T-cell (primary cell): ENCODE results near the gene LRIT1. TPM values are rescaled to one million over a fixed set of nuclear protein-coding genes. Genes with fewer than 3 reads are reported as not detected.

Experiments
- ATAC-seq, 4 experiments: fragments of 200-7000 bp in 3 of 4; fragments of 150-1000 bp in 1 of 4; cut with Tn5 transposase; replicated peaks in 1 of 4; 1 replicate in 3 of 4; 2 replicates in 1 of 4; pipeline ENCODE4 v1.10.0; 2021; ENCODE audit warnings: moderate library complexity in 3 of 4, mild to moderate bottlenecking in 2 of 4, moderate number of reproducible peaks in 1 of 4
- CTCF ChIA-PET, 2 donors: fragments of 300-600 bp; sonication (Branson Sonifier 250); formaldehyde crosslinking; loops; one replicate each; lab custom pipeline; 2022; ENCODE audit warnings: antibody characterized with exemption in 2 of 2; lab: Charles Lee
- POLR2A ChIA-PET, 2 donors: fragments of 300-600 bp; sonication (Branson Sonifier 250); formaldehyde crosslinking; loops; one replicate each; lab custom pipeline; 2022; ENCODE audit warnings: antibody characterized with exemption in 2 of 2; lab: Charles Lee
- DNase-seq, 35 experiments: peaks; one replicate each; pipeline versions ENCODE4 v3.0.0 to v3.0.0-alpha.2; 2013 to 2023
- H3K27ac ChIP-seq: one replicate; pipeline ENCODE4 v1.5.1; 2013; ENCODE audit warnings: low read length
- H3K27me3 ChIP-seq, 2 experiments: replicated peaks in 1 of 2; 1 replicate in 1 of 2; 2 replicates in 1 of 2; pipeline versions ENCODE4 v1.6.1 to v1.7.0; 2013; ENCODE audit warnings: low read length in 1 of 2, mixed read lengths in 1 of 2; ENCODE audit not compliant: control insufficient read depth in 2 of 2, insufficient read depth in 2 of 2; ENCODE audit errors: extremely low read depth in 1 of 2
- H3K36me3 ChIP-seq, 2 donors: 1 replicate in 1 of 2; 2 replicates in 1 of 2; pipeline versions ENCODE4 v1.6.1 to v1.7.0; 2013; ENCODE audit warnings: low read length in 1 of 2; ENCODE audit not compliant: control insufficient read depth in 2 of 2, insufficient read depth in 1 of 2; ENCODE audit errors: extremely low read depth in 1 of 2
- H3K4me1 ChIP-seq, 2 experiments: 1 replicate in 1 of 2; 2 replicates in 1 of 2; pipeline versions ENCODE4 v1.6.1 to v1.7.0; 2013; ENCODE audit warnings: low read length in 2 of 2, mixed read lengths in 1 of 2; ENCODE audit not compliant: insufficient read depth in 2 of 2, control insufficient read depth in 1 of 2; ENCODE audit errors: extremely low read depth in 1 of 2
- H3K4me3 ChIP-seq, 2 donors: 1 replicate in 1 of 2; 2 replicates in 1 of 2; pipeline versions ENCODE4 v1.5.1 to v1.7.0; 2013; ENCODE audit warnings: mild to moderate bottlenecking in 2 of 2, low read length in 1 of 2, moderate library complexity in 1 of 2; ENCODE audit not compliant: control insufficient read depth in 1 of 2; ENCODE audit errors: extremely low read depth in 1 of 2
- H3K9me3 ChIP-seq: 2 replicates; pipeline ENCODE4 v1.7.0; 2013
- H3K27ac Mint-ChIP-seq, 2 donors: one replicate each; pipeline ENCODE4 v1.8.0; 2020 to 2021; ENCODE audit warnings: mild to moderate bottlenecking in 2 of 2, mixed read lengths in 2 of 2
- H3K27me3 Mint-ChIP-seq, 2 donors: one replicate each; pipeline ENCODE4 v1.8.0; 2021 to 2022; ENCODE audit warnings: mixed read lengths in 2 of 2
- H3K36me3 Mint-ChIP-seq: one replicate; pipeline ENCODE4 v1.8.0; 2021; ENCODE audit warnings: mixed read lengths
- H3K4me1 Mint-ChIP-seq, 3 donors: one replicate each; pipeline ENCODE4 v1.8.0; 2020 to 2022; ENCODE audit warnings: mixed read lengths in 3 of 3, mild to moderate bottlenecking in 1 of 3
- H3K4me3 Mint-ChIP-seq, 3 donors: one replicate each; pipeline ENCODE4 v1.8.0; 2020 to 2022; ENCODE audit warnings: mild to moderate bottlenecking in 3 of 3, mixed read lengths in 3 of 3, moderate library complexity in 3 of 3
- H3K9me3 Mint-ChIP-seq, 3 donors: one replicate each; pipeline ENCODE4 v1.8.0; 2020 to 2022; ENCODE audit warnings: mixed read lengths in 3 of 3
- WGBS: methylation state at CpG from one replicate; pipeline ENCODE4 v1.1.5; 2013; ENCODE audit warnings: missing lambda C conversion rate; ENCODE audit not compliant: insufficient coverage; 5-methylcytosine and 5-hydroxymethylcytosine counted together
- total RNA-seq, 35 experiments: library from RNA in 6 of 35; stranded (reverse) in 6 of 35; fragments of 120-200 nt in 1 of 35; gene quantifications; one replicate each; pipeline versions ENCODE4 v1.2.1 to v1.2.4 and lab custom pipeline; 2013 to 2026

LRIT1 gene
- total RNA-seq, 5 donors from 2014 or later (not counting 1 experiment from before 2014, with no cell fraction given) = not detected

DNA sequence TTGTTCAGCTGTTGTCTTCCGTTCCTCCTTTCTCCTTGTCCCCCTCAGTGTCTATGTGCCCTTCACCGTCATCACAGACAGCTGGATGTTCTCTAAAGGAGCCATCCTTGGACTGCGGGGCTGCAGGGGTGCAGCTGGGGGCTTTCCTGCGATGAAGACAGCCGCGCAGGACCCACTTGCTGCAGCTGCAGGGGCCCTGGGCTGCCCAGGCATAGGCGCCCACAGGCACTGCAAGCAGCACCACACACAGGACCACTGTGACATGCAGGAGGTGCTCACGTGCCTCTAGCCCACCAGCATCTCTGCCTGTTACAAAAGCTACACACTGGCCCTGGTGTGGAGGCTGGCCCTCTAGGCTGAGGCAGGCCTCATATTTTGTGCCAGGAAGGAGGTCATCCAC, 19.4 kb downstream of the LRIT1 start:
- no peak for DNase-seq
- CTCF ChIA-PET = no interaction called here
- no peaks in the 10 kb centered on the region for H3K36me3 ChIP-seq
- H3K27ac ChIP-seq = no peak overlapping the region
- H3K9me3 ChIP-seq = no peaks in the 10 kb centered on the region
- Mint-ChIP-seq H3K27me3 (peaks cover 22 to 33% of the 10 kb centered on the region in 2 donors), H3K4me3 (no peak overlapping the region), H3K9me3 (peaks cover 0 to 6% (median 4%) of the 10 kb centered on the region in 3 donors), H3K4me1 (no peaks in the 10 kb centered on the region), H3K36me3 (no peaks in the 10 kb centered on the region), H3K27ac (no peak overlapping the region)
- H3K4me3 ChIP-seq = no peak overlapping the region
- peaks cover 0 to 22% of the 10 kb centered on the region in 2 experiments for H3K27me3 ChIP-seq
- 79% methylated on average over 7 of the region's 8 CpGs for WGBS
- POLR2A ChIA-PET = no interaction called here
- H3K4me1 ChIP-seq = no peaks in the 10 kb centered on the region
- no peak for ATAC-seq

DNA sequence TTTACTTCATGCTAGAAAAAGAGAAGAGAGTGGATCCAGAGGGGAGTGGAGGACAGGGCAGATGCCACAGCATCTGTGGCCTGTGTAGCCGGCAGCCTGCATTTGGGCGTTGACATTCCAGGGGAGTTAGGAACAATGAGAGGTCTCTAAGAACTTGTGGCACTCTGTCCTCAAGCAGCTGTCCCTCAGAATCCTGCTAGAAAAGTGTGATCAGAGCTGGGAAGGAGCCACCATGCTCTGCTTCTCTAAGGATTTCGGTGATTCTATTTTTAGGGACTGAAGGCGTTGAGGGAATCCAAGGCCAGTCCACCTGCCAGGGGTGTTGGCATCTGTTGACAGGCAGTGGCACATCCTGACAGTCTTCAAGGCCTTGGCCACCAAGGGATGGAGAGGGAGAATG, 23.6 kb downstream of the LRIT1 start:
- Histone ChIP-seq H3K27ac (no peak overlapping the region), H3K4me1 (no peaks in the 10 kb centered on the region), H3K27me3 (peaks cover 0 to 13% of the 10 kb centered on the region in 2 experiments), H3K4me3 (no peak overlapping the region), H3K9me3 (no peaks in the 10 kb centered on the region), H3K36me3 (no peaks in the 10 kb centered on the region)
- Mint-ChIP-seq H3K27me3 (peaks cover 12 to 18% of the 10 kb centered on the region in 2 donors), H3K9me3 (peaks cover 0 to 6% (median 4%) of the 10 kb centered on the region in 3 donors), H3K4me1 (no peaks in the 10 kb centered on the region), H3K4me3 (no peak overlapping the region), H3K36me3 (no peaks in the 10 kb centered on the region), H3K27ac (no peak overlapping the region)
- CTCF ChIA-PET = interaction anchor here in 1 of 2 donors (0.5 kb wide), 1 partner anchor 25 kb away, joined by 3 read pairs; no protein-coding TSS in a partner anchor
- 98% methylated on average over 4 of the region's 4 CpGs for WGBS
- ATAC-seq (no peak), DNase-seq (peak in 1 of 35 experiments; percentile 17)
- POLR2A ChIA-PET = no interaction called here

DNA sequence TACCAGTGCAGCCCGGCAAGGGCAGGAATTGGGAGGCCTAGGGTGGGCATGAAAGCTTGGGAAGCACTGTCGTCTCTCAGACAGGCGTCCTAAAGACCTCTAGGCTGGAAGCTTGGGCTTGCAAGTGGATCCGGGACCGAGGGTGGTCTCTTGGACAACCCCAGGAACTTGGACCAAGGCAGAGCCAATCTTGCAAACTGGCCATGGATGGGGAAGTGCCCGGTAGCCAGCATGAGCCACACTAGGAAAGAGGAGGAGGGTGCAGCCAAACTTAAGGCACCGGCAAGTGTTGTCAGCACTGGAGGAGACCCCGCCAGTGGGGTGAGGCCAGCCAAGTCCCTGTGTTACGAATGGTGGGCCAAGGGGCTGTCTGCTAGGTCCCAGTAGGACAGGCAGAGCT, 24.5 kb downstream of the LRIT1 start:
- H3K9me3 ChIP-seq = no peaks in the 10 kb centered on the region
- no peak overlapping the region for H3K27ac ChIP-seq
- H3K36me3 ChIP-seq = no peaks in the 10 kb centered on the region
- ChIA-PET CTCF (interaction anchor here (0.8 to 1.2 kb wide), 3 partner anchors 8 to 32 kb away, joined by 3 read pairs; partner anchors contain the start of gene LRIT2 (in 1 of the 2)), POLR2A (no interaction called here)
- 79% methylated on average over 9 of the region's 9 CpGs for WGBS
- Mint-ChIP-seq H3K27ac (no peak overlapping the region), H3K9me3 (peaks cover 0 to 6% (median 4%) of the 10 kb centered on the region in 3 donors), H3K27me3 (peaks cover 11 to 12% of the 10 kb centered on the region in 2 donors), H3K4me3 (no peak overlapping the region), H3K36me3 (no peaks in the 10 kb centered on the region), H3K4me1 (no peaks in the 10 kb centered on the region)
- no peaks in the 10 kb centered on the region for H3K4me1 ChIP-seq
- DNase-seq = no peak
- H3K4me3 ChIP-seq = no peak overlapping the region
- ATAC-seq = no peak
- peaks cover 0 to 7% of the 10 kb centered on the region in 2 experiments for H3K27me3 ChIP-seq

DNA sequence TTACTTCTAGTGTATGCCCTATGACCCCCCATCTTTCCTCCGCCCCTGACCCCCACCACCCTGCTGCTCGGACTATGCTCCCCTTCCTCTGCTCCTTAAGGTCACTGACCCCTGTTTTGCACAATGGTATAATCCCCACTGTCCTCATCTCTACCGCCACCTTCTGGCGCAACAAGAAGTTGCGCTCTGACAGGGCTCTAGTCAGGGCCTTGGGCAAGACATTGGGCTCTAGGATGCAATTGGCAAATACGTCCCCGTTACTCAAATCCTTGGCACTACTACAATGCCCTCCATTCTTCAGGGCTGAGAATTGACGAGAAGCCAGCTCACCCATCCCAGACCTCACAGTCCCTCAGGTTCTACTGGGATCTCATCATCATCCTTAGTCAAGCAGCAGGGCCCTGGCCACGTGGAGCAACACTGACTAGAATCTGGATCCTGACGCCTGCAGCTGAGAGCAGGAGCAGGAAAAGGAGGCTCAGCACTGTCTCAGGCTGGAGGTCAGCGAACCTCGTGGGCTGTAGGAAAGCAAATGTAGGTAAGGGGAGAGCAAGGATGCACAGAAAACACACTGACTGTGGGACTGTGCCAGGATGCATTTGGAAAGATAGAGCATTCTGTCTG, 26.6 kb downstream of the LRIT1 start:
- Mint-ChIP-seq H3K36me3 (no peaks in the 10 kb centered on the region), H3K27ac (no peak overlapping the region), H3K27me3 (peaks cover 2 to 4% of the 10 kb centered on the region in 2 donors), H3K9me3 (peaks cover 0 to 6% (median 4%) of the 10 kb centered on the region in 3 donors), H3K4me3 (peak overlapping the region in 1 of 3 donors; percentile 47), H3K4me1 (no peaks in the 10 kb centered on the region)
- Histone ChIP-seq H3K4me3 (no peak overlapping the region), H3K27me3 (peaks cover 0 to 12% of the 10 kb centered on the region in 2 experiments), H3K9me3 (no peaks in the 10 kb centered on the region), H3K27ac (no peak overlapping the region), H3K4me1 (no peaks in the 10 kb centered on the region), H3K36me3 (no peaks in the 10 kb centered on the region)
- DNase-seq (peak in 14 of 35 experiments; percentile 12 to 47 (median 21)), ATAC-seq (peak in 2 of 4 experiments; percentile 40 to 62)
- ChIA-PET POLR2A (interaction anchor here in 1 of 2 donors (0.7 kb wide), 1 partner anchor 46 kb away, joined by 3 read pairs; no protein-coding TSS in a partner anchor), CTCF (interaction anchor here (0.6 to 0.9 kb wide), 3 partner anchors 9 to 67 kb away, joined by 3 to 10 read pairs (median 3); no protein-coding TSS in a partner anchor)
- 57% methylated on average over 9 of the region's 12 CpGs for WGBS

DNA sequence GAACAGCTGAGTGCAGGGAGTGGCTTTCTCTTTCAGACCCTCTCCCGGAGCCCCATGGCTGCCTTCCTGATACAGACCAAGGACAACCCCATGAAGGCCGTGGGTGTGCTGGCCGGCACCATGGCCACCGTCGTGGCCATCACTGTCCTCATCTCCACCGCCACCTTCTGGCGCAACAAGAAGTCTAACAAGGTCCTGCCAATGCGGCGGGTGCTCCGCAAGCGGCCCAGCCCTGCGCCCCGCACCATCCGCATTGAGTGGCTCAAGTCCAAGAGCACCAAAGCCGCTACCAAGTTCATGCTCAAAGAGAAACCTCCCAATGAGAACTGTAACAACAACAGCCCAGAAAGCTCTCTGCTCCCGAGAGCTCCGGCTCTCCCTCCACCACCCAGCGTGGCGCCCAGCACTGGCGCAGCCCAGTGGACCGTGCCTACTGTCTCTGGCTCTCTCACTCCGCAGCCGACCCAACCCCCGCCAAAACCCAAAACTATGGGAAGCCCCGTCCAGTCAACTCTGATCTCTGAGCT, 27.2 kb downstream of the LRIT1 start:
- ATAC-seq (no peak), DNase-seq (no peak)
- no peaks in the 10 kb centered on the region for H3K36me3 ChIP-seq
- no peaks in the 10 kb centered on the region for H3K4me1 ChIP-seq
- H3K4me3 ChIP-seq = no peak overlapping the region
- H3K9me3 ChIP-seq = no peaks in the 10 kb centered on the region
- no peak overlapping the region for H3K27ac ChIP-seq
- ChIA-PET POLR2A (no interaction called here), CTCF (interaction anchor here in 1 of 2 donors (0.6 kb wide), 1 partner anchor 66 kb away, joined by 3 read pairs; no protein-coding TSS in a partner anchor)
- no peak overlapping the region for H3K27ac Mint-ChIP-seq
- H3K4me1 Mint-ChIP-seq = no peaks in the 10 kb centered on the region
- peaks cover 0 to under 1% (median 0%) of the 10 kb centered on the region in 3 donors for H3K9me3 Mint-ChIP-seq
- H3K27me3 ChIP-seq = peaks cover 0 to 12% of the 10 kb centered on the region in 2 experiments
- WGBS = 84% methylated on average over 19 of the region's 25 CpGs
- H3K4me3 Mint-ChIP-seq = peak overlapping the region in 1 of 3 donors; percentile 47
- peaks cover 0 to 4% of the 10 kb centered on the region in 2 donors for H3K27me3 Mint-ChIP-seq
- no peaks in the 10 kb centered on the region for H3K36me3 Mint-ChIP-seq

DNA sequence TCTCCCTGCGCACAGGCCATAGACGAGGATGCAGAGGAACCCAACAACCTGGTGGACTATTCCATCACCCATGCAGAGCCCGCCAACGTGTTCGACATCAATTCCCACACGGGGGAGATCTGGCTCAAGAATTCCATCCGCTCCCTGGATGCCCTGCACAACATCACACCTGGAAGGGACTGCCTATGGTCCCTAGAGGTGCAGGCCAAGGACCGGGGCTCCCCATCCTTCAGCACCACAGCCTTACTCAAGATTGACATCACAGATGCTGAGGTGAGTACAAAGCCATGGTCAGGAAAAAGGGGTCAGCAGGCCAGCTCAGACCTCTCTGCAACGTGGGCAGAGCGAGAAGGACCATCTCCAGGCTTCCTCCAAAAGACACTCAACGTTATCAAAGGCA, 28.3 kb downstream of the LRIT1 start:
- no peaks in the 10 kb centered on the region for H3K36me3 ChIP-seq
- Mint-ChIP-seq H3K27me3 (peaks cover 4 to 8% of the 10 kb centered on the region in 2 donors), H3K36me3 (no peaks in the 10 kb centered on the region), H3K4me1 (no peaks in the 10 kb centered on the region), H3K9me3 (no peaks in the 10 kb centered on the region), H3K27ac (no peak overlapping the region), H3K4me3 (no peak overlapping the region)
- H3K9me3 ChIP-seq = no peaks in the 10 kb centered on the region
- H3K27ac ChIP-seq = no peak overlapping the region
- ChIA-PET POLR2A (no interaction called here), CTCF (no interaction called here)
- WGBS = 92% methylated on average over 7 of the region's 11 CpGs
- ATAC-seq (no peak), DNase-seq (no peak)
- no peak overlapping the region for H3K4me3 ChIP-seq
- peaks cover 0 to 14% of the 10 kb centered on the region in 2 experiments for H3K27me3 ChIP-seq
- H3K4me1 ChIP-seq = no peaks in the 10 kb centered on the region
